ENCODE data around the gene TMEM235. TPM values are rescaled to one million over a fixed set of nuclear protein-coding genes. Genes with fewer than 3 reads are reported as not detected.
A peak's percentile ranks its signal among the peaks of the same experiment; 100 is the strongest.

The TMEM235 gene
- total RNA-seq, 4 donors from 2014 or later = not detected

- Histone ChIP-seq H3K9me3 (no peaks in the 10 kb centered on the region), H3K4me1 (no peaks in the 10 kb centered on the region), H3K4me3 (replicated peaks in 1 of 3) (no peak overlapping the region), H3K27ac (no peak overlapping the region), H3K36me3 (no peaks in the 10 kb centered on the region), H3K27me3 (no peaks in the 10 kb centered on the region)
- TF ChIP-seq POLR2A (IDR thresholded peaks at IDR 0.05) = no peak
- TF ChIP-seq, protein P1, sequence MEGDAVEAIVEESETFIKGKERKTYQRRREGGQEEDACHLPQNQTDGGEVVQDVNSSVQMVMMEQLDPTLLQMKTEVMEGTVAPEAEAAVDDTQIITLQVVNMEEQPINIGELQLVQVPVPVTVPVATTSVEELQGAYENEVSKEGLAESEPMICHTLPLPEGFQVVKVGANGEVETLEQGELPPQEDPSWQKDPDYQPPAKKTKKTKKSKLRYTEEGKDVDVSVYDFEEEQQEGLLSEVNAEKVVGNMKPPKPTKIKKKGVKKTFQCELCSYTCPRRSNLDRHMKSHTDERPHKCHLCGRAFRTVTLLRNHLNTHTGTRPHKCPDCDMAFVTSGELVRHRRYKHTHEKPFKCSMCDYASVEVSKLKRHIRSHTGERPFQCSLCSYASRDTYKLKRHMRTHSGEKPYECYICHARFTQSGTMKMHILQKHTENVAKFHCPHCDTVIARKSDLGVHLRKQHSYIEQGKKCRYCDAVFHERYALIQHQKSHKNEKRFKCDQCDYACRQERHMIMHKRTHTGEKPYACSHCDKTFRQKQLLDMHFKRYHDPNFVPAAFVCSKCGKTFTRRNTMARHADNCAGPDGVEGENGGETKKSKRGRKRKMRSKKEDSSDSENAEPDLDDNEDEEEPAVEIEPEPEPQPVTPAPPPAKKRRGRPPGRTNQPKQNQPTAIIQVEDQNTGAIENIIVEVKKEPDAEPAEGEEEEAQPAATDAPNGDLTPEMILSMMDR (IDR thresholded peaks at IDR 0.05) = no peak
- WGBS, 2 donors = 80 to 83% methylated on average over 19 to 20 of the region's 21 CpGs
- intact Hi-C loops (cut with DNase I) = no loop called here
- no peak for DNase-seq
These were observed 10.8 kb downstream of the TMEM235 start for GRCh38 chr17:78242024-78242742.

DNA sequence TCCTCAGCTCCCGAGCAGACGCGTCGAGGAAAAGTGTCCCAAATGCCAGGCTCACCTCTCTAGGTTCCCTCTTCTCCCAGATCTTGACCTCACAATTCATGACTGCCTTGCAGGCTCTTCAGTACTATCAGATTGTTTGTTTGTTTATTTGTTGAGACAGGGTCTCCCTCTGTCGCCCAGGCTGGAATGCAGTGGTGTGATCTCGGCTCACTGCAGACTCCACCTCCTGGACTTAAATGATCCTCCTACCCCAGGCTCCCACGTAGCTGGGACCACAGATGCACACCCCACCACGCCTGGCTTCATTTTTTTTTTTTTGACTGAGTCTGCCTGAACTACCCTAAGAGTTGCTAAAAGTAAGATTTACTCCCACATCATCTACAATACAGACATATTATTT is 15.9 kb downstream of the TMEM235 start:
- TF ChIP-seq, protein P1 (IDR thresholded peaks at IDR 0.05) = no peak
- TF ChIP-seq POLR2A (IDR thresholded peaks at IDR 0.05) = no peak
- no peaks in the 10 kb centered on the region for H3K9me3 ChIP-seq

GRCh38 chr17:78248051-78248914 is 16.9 kb downstream of the TMEM235 start:
- DNase-seq = no peak
- TF ChIP-seq, protein P1 (IDR thresholded peaks at IDR 0.05) = no peak
- no peak for TF ChIP-seq POLR2A (IDR thresholded peaks at IDR 0.05)
- peak overlapping the region in 2 of 3 donors; percentile 45 to 50 for H3K27ac ChIP-seq
- H3K36me3 ChIP-seq = no peaks in the 10 kb centered on the region
- H3K9me3 ChIP-seq = no peaks in the 10 kb centered on the region
- H3K4me1 ChIP-seq = peaks cover 0 to 18% of the 10 kb centered on the region in 2 donors
- 85 to 86% methylated on average over 30 of the region's 30 CpGs for WGBS, 2 donors
- H3K4me3 ChIP-seq (replicated peaks in 1 of 3) = no peak overlapping the region
- intact Hi-C loops (cut with DNase I) = loop anchor here (5.0 kb wide), 1 partner anchor 71 kb away; no protein-coding TSS in a partner anchor
- H3K27me3 ChIP-seq = no peaks in the 10 kb centered on the region

More for the DNA sequence above, 15.9 kb downstream of the TMEM235 start:
- Histone ChIP-seq H3K4me3 (replicated peaks in 1 of 3) (no peak overlapping the region), H3K4me1 (peaks cover 0 to 13% of the 10 kb centered on the region in 2 donors), H3K27me3 (no peaks in the 10 kb centered on the region), H3K27ac (peak overlapping the region in 1 of 3 donors; percentile 45), H3K36me3 (no peaks in the 10 kb centered on the region)
- no peak for DNase-seq
- 73 to 79% methylated on average over 8 of the region's 8 CpGs for WGBS, 2 donors
- intact Hi-C loops (cut with DNase I) = loop anchor here (5.0 kb wide), 1 partner anchor 70 kb away; no protein-coding TSS in a partner anchor

DNA sequence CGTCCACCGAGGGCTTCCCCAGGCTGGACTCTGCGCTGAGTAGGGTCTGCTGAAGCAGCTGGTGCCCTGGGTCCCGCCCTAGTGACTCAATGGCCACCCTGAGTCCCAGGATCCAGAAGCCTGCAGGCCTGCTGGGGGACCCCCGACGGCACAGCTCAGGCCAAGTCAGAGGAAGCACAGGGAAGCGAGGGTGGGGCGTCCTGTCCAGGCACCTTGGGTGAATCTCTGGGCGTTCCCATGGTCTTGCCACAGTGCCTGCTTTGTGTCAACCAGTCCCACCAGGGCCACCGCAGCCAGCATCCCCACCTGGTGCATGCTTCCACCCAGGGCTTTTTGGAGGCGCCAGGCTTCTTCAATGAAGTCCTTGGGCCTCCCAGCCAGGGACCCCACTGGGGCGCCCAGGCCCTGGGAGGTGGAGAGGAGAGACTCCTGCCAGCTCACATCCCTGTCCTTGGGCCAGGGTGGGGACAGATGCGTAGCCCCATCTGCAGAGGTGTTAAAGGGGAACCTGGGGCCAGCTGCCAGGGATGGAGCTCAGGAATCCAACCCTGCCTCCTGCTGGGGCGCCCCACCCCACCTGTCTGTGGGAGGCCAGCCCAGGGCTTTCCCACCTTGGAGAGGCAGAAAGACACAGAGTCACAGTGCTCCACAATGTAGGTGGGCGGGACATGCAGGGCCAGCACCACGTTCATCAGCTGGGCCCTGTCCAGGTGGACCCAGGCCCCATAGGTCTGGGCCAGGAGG is 17.8 kb downstream of the TMEM235 start:
- H3K27ac ChIP-seq = peak overlapping the region in 1 of 3 donors; percentile 50
- no peaks in the 10 kb centered on the region for H3K9me3 ChIP-seq
- TF ChIP-seq, protein P1 (IDR thresholded peaks at IDR 0.05) = no peak
- no peak for TF ChIP-seq POLR2A (IDR thresholded peaks at IDR 0.05)
- peaks cover 0 to 24% of the 10 kb centered on the region in 2 donors for H3K4me1 ChIP-seq
- H3K36me3 ChIP-seq = no peaks in the 10 kb centered on the region
- DNase-seq = no peak
- intact Hi-C loops (cut with DNase I) = loop anchor here (5.0 kb wide), 1 partner anchor 72 kb away; no protein-coding TSS in a partner anchor
- 89% methylated on average over 3 of the region's 16 CpGs; no CpG with 5 or more reads in 1 of the 2 donors for WGBS, 2 donors
- H3K4me3 ChIP-seq (replicated peaks in 1 of 3) = no peak overlapping the region
- H3K27me3 ChIP-seq = no peaks in the 10 kb centered on the region
